ENCODE measurements around the gene WDR62.
"Not testable (repeated sequence)": the region's sequence is repeated elsewhere in the genome, so short reads cannot be mapped to it uniquely, and the experiment has no call there.

Gene WDR62

DNA sequence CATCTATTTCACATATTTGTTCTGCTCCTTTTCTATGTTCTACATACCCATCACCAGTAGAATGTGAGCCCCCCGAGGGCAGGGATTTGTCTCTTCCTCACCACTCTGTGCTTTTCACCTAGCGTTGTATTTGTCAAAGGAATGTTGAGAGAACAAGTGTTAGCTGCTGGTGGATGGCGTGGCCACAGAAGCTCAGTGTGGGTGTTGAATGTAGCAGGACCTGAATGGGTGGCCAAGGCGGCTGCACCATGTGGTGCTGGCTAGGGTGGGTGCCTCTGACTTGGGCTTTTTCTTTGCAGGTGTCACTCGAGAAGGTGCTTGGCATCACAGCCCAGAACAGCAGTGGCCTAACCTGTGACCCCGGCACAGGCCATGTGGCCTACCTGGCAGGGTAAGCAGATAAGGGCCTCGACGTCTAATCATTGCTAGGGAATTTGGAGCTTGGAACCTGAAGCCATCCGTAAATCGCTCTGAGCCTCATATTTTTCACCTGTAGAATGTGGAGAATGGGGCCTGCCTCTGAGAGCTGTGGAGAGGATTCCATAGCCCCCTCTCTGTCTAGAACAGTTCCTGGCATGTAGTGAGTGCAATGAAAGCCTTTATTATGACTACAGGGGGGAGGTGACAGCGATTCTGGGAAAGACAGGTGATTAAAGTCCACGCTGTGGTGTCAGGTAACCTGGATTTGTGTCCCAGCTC is 3.9 kb downstream of the WDR62 start:
- no peaks in the 10 kb centered on the region for H3K36me3 ChIP-seq (ENCODE audit: control insufficient read depth, insufficient read depth, low read length)
- no peaks in the 10 kb centered on the region for H3K9me3 ChIP-seq (ENCODE audit: control insufficient read depth, low read length)

DNA sequence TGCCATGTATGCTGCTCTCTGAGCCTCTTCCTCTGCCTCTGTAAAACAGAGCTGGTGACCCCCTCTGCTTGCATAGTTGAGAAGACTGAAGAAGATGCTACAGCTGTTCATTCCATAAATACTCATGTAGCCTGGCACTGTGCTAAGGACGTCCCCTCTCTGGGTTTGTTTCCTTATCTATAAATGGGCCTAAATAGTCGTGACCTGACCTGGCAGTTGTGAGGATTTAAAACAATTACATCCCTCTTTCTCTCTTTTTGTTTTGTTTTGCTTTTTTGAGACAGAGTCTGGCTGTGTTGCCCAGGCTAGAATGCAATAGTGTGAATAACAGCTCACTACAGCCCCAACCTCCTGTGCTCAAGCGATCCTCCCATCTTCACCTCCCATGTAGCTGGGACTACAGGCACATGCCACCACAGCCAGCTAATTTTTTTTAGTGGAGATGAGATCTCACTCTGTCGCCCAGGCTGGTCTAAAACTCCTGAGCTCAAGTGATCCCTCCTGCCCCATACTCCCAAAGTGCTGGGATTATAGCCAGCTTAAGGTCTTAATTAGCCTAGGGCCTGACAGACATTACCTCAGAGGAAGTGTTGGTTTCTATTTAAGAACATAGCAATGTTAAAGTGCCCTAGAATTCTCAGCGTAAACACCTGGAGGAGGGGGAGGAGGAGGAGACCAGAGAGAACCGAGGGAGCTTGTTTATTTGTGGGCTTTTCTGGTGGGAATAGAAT is 4.6 kb downstream of the WDR62 start:
- no peak for DNase-seq
- Histone ChIP-seq H3K4me1 (ENCODE audit: control insufficient read depth, insufficient read depth, low read length, poor library complexity, severe bottlenecking) (peaks cover 4% of the 10 kb centered on the region), H3K27ac (ENCODE audit: insufficient read depth, low read length, poor library complexity, severe bottlenecking) (no peak overlapping the region), H3K4me3 (ENCODE audit: insufficient read depth, low read depth, low read length, poor library complexity, severe bottlenecking) (no peak overlapping the region), H3K9me3 (ENCODE audit: control insufficient read depth, low read length) (no peaks in the 10 kb centered on the region), H3K27me3 (replicated peaks; ENCODE audit: control insufficient read depth, insufficient read depth, low read length, poor library complexity, severe bottlenecking) (no peaks in the 10 kb centered on the region), H3K36me3 (ENCODE audit: control insufficient read depth, insufficient read depth, low read length) (no peaks in the 10 kb centered on the region)

More for the DNA sequence above, 3.9 kb downstream of the WDR62 start:
- no peaks in the 10 kb centered on the region for H3K27me3 ChIP-seq (replicated peaks; ENCODE audit: control insufficient read depth, insufficient read depth, low read length, poor library complexity, severe bottlenecking)
- peaks cover 4% of the 10 kb centered on the region for H3K4me1 ChIP-seq (ENCODE audit: control insufficient read depth, insufficient read depth, low read length, poor library complexity, severe bottlenecking)
- DNase-seq = no peak
- H3K4me3 ChIP-seq (ENCODE audit: insufficient read depth, low read depth, low read length, poor library complexity, severe bottlenecking) = no peak overlapping the region
- H3K27ac ChIP-seq (ENCODE audit: insufficient read depth, low read length, poor library complexity, severe bottlenecking) = no peak overlapping the region

DNA sequence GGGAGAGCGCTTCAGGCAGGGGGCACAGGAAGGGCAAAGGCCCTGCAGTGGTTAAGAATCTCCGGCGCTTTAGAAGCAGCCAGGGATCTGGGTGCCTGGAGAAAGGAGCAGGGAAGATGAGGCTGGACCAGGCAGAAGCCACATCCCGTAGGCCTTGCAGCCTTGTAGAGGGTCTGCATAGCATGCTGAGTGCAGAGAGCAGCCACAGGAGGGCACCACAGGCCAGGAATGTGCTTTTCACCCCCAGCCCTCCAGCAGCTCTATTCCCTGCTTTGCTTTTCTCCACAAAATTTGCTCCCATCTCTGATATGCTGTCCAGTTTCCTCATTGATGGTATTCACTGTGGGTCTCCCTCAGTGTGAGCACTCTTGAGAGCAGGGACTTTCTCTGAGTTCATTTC is 5.7 kb downstream of the WDR62 start:
- Histone ChIP-seq H3K9me3 (ENCODE audit: control insufficient read depth, low read length) (no peaks in the 10 kb centered on the region), H3K27ac (ENCODE audit: insufficient read depth, low read length, poor library complexity, severe bottlenecking) (no peak overlapping the region), H3K27me3 (replicated peaks; ENCODE audit: control insufficient read depth, insufficient read depth, low read length, poor library complexity, severe bottlenecking) (no peaks in the 10 kb centered on the region), H3K4me3 (ENCODE audit: insufficient read depth, low read depth, low read length, poor library complexity, severe bottlenecking) (no peak overlapping the region), H3K36me3 (ENCODE audit: control insufficient read depth, insufficient read depth, low read length) (no peaks in the 10 kb centered on the region), H3K4me1 (ENCODE audit: control insufficient read depth, insufficient read depth, low read length, poor library complexity, severe bottlenecking) (peaks cover under 1% of the 10 kb centered on the region)
- DNase-seq = no peak

DNA sequence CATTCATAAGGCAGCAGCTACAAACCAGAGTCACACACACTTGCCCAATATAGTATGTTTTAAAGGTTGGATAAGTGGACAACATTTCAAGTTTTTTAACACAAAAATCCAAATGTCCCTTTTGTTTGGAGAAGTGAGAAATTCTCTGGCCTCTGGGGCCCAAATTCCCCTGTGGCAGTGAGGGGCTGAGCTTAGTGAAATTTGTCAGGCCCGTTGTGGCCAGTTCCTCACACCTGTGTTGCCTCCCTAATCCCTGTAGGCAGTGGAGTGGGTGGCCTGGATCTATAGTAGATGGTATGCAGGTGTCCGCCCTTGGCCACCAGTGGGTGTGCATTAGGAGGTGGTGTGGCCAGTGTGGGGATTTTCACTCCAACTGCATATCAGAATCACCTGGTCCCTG is 6.7 kb downstream of the WDR62 start:
- H3K4me3 ChIP-seq (ENCODE audit: insufficient read depth, low read depth, low read length, poor library complexity, severe bottlenecking) = no peak overlapping the region
- H3K9me3 ChIP-seq (ENCODE audit: control insufficient read depth, low read length) = no peaks in the 10 kb centered on the region
- H3K36me3 ChIP-seq (ENCODE audit: control insufficient read depth, insufficient read depth, low read length) = no peaks in the 10 kb centered on the region
- no peak overlapping the region for H3K27ac ChIP-seq (ENCODE audit: insufficient read depth, low read length, poor library complexity, severe bottlenecking)
- DNase-seq = no peak
- no peaks in the 10 kb centered on the region for H3K4me1 ChIP-seq (ENCODE audit: control insufficient read depth, insufficient read depth, low read length, poor library complexity, severe bottlenecking)
- no peaks in the 10 kb centered on the region for H3K27me3 ChIP-seq (replicated peaks; ENCODE audit: control insufficient read depth, insufficient read depth, low read length, poor library complexity, severe bottlenecking)

DNA sequence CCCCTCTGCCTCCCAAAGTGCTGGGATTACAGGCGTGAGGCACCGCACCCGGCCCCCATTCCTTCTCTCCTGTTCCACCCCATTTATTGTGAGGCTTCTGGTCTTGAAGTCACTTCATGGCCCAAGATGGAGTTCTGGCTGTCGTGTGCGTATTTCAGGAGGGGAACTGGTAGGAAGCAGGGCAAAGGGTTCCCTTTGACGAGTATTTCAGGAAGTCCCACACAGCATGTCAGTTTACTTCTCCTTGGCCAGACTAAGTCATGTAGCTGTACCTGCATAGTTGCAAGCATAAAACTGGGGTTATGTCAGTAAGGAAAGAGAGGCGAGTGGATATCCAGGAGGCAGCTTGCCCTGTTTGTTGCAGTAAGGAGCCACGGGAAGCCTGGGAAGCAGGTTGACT is 10.1 kb downstream of the WDR62 start:
- Histone ChIP-seq H3K36me3 (ENCODE audit: control insufficient read depth, insufficient read depth, low read length) (no peaks in the 10 kb centered on the region), H3K4me1 (ENCODE audit: control insufficient read depth, insufficient read depth, low read length, poor library complexity, severe bottlenecking) (no peaks in the 10 kb centered on the region), H3K27ac (ENCODE audit: insufficient read depth, low read length, poor library complexity, severe bottlenecking) (no peak overlapping the region), H3K27me3 (replicated peaks; ENCODE audit: control insufficient read depth, insufficient read depth, low read length, poor library complexity, severe bottlenecking) (no peaks in the 10 kb centered on the region), H3K9me3 (ENCODE audit: control insufficient read depth, low read length) (no peaks in the 10 kb centered on the region), H3K4me3 (ENCODE audit: insufficient read depth, low read depth, low read length, poor library complexity, severe bottlenecking) (no peak overlapping the region)
- DNase-seq = no peak

DNA sequence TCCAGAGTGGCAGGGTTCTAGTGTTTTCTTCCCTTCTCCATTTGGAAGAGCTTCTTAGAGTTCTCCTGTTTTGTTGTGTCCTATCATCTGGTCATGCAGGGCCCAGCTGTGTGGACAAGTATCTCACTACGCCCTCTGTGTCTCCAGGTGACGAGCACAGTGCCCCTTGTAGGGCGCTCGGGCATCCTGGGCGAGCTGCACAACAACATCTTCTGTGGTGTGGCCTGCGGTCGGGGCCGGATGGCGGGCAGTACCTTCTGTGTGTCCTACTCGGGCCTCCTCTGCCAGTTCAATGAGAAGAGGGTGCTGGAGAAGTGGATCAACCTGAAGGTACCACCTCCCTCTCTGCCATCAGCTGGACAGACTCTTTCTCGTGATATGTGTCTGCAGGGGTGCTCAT is 13.0 kb downstream of the WDR62 start:
- no peak overlapping the region for H3K27ac ChIP-seq (ENCODE audit: insufficient read depth, low read length, poor library complexity, severe bottlenecking)
- no peaks in the 10 kb centered on the region for H3K27me3 ChIP-seq (replicated peaks; ENCODE audit: control insufficient read depth, insufficient read depth, low read length, poor library complexity, severe bottlenecking)
- H3K4me3 ChIP-seq (ENCODE audit: insufficient read depth, low read depth, low read length, poor library complexity, severe bottlenecking) = no peak overlapping the region
- DNase-seq = no peak
- no peaks in the 10 kb centered on the region for H3K9me3 ChIP-seq (ENCODE audit: control insufficient read depth, low read length)
- H3K36me3 ChIP-seq (ENCODE audit: control insufficient read depth, insufficient read depth, low read length) = no peaks in the 10 kb centered on the region
- H3K4me1 ChIP-seq (ENCODE audit: control insufficient read depth, insufficient read depth, low read length, poor library complexity, severe bottlenecking) = no peaks in the 10 kb centered on the region

DNA sequence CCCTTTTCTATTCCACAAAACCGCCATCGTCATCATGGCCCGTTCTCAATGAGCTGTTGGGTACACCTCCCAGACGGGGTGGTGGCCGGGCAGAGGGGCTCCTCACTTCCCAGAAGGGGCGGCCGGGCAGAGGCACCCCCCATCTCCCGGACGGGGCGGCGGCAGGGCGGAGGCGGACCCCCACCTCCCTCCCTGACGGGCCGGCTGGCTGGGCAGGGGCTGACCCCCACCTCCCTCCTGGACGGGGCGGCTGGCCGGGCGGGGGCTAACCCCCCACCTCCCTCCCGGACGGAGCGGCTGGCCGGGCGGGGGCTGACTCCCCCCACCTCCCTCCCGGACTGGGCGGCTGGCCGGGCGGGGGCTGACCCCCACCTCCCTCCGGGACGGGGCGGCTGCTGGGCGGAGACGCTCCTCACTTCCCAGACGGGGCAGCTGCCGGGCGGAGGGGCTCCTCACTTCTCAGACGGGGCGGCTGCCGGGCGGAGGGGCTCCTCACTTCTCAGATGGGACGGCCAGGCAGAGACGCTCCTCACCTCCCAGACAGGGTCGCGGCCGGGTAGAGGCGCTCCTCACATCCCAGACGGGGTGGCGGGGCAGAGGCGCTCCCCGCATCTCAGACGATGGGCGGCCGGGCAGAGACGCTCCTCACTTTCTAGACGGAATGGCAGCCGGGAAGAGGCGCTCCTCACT is 14.3 kb downstream of the WDR62 start:
- not testable (repeated sequence) for H3K4me1 ChIP-seq (ENCODE audit: control insufficient read depth, insufficient read depth, low read length, poor library complexity, severe bottlenecking); H3K36me3 ChIP-seq (ENCODE audit: control insufficient read depth, insufficient read depth, low read length); H3K27ac ChIP-seq (ENCODE audit: insufficient read depth, low read length, poor library complexity, severe bottlenecking); DNase-seq; H3K4me3 ChIP-seq (ENCODE audit: insufficient read depth, low read depth, low read length, poor library complexity, severe bottlenecking); H3K27me3 ChIP-seq (replicated peaks; ENCODE audit: control insufficient read depth, insufficient read depth, low read length, poor library complexity, severe bottlenecking); H3K9me3 ChIP-seq (ENCODE audit: control insufficient read depth, low read length)

DNA sequence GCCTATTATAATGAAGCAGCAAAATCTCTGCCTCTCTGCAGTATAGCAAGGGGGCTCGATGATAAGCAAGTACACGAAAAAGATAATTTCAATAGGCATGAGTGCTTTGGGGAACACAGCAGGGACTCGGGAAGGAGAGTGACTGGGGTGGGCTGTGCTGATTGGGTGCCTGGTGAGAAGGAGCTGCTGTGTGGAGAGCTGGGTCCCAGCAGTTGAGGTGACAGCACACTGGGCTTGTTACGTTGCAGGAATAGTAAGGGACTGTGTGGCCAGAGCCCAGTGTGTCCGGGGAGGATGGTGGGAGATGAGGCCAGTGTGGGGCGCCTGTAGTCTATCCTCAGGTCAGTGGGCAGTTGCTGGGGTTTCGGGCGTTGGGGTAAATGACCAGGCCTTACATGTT is 17.4 kb downstream of the WDR62 start:
- H3K4me3 ChIP-seq (ENCODE audit: insufficient read depth, low read depth, low read length, poor library complexity, severe bottlenecking) = no peak overlapping the region
- no peak for DNase-seq
- H3K4me1 ChIP-seq (ENCODE audit: control insufficient read depth, insufficient read depth, low read length, poor library complexity, severe bottlenecking) = no peaks in the 10 kb centered on the region
- no peak overlapping the region for H3K27ac ChIP-seq (ENCODE audit: insufficient read depth, low read length, poor library complexity, severe bottlenecking)
- H3K27me3 ChIP-seq (replicated peaks; ENCODE audit: control insufficient read depth, insufficient read depth, low read length, poor library complexity, severe bottlenecking) = no peaks in the 10 kb centered on the region
- H3K9me3 ChIP-seq (ENCODE audit: control insufficient read depth, low read length) = no peaks in the 10 kb centered on the region
- H3K36me3 ChIP-seq (ENCODE audit: control insufficient read depth, insufficient read depth, low read length) = no peaks in the 10 kb centered on the region

DNA sequence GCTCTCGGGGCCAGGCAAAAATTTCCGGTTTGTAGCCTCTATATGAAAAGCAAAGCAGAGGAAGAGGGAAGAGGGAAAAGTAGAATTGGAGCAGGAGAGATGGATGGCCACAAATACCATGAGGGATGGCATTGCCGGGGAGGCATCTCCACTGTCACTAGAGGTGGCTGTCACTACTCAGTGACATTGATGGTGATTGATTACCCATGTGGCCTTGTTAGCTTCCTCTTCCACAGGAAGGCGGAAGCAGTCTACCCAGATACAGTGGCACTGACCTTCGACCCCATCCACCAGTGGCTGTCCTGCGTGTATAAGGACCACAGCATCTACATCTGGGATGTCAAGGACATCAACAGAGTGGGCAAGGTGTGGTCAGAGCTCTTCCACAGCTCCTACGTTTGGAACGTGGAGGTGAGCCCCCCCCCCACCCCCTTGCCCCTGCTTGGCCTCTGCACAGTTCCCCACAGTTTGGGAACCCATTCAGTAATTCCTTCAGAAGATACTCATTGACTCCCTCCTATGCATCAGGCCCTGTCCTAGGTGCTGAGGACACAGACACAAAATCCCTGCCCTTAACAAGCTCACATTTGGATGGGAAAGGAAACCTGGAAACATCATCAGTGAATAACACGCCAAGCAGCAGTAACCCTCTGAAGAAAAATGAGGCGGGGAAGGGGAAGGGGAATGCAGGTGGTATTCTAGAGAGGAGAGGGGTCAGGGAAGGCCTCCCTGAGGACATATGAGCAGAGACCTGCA is 18.6 kb downstream of the WDR62 start:
- Histone ChIP-seq H3K36me3 (ENCODE audit: control insufficient read depth, insufficient read depth, low read length) (no peaks in the 10 kb centered on the region), H3K27me3 (replicated peaks; ENCODE audit: control insufficient read depth, insufficient read depth, low read length, poor library complexity, severe bottlenecking) (no peaks in the 10 kb centered on the region)

More for the DNA sequence above, 18.6 kb downstream of the WDR62 start:
- no peak for DNase-seq
- Histone ChIP-seq H3K4me1 (ENCODE audit: control insufficient read depth, insufficient read depth, low read length, poor library complexity, severe bottlenecking) (no peaks in the 10 kb centered on the region), H3K4me3 (ENCODE audit: insufficient read depth, low read depth, low read length, poor library complexity, severe bottlenecking) (no peak overlapping the region), H3K9me3 (ENCODE audit: control insufficient read depth, low read length) (no peaks in the 10 kb centered on the region), H3K27ac (ENCODE audit: insufficient read depth, low read length, poor library complexity, severe bottlenecking) (no peak overlapping the region)
